Daoy (cell line): ENCODE data around the gene RPL15. TPM values are rescaled to one million over a fixed set of nuclear protein-coding genes. Genes with fewer than 3 reads are reported as not detected.

ENCODE experiments used
- DNase-seq: peaks from one replicate; pipeline ENCODE4 v3.0.0-alpha.2; 2015; ENCODE audit warnings: low read depth
- total RNA-seq: library from RNA; depleted of rRNA; stranded (reverse); fragments of >200 nt; shearing (Covaris generic); gene quantifications from 2 replicates; pipeline ENCODE4 v1.2.3, GENCODE V29; 2014

Gene RPL15
- total RNA-seq, 1 experiment from 2014 or later: 2,616 TPM

GRCh38 chr3:23928524-23928923, 11.6 kb downstream of the RPL15 start:
- DNase-seq: peak; percentile 57

- no peak for DNase-seq
Observed at GRCh38 chr3:23931597-23931996, 14.7 kb downstream of the RPL15 start.

GRCh38 chr3:23932571-23932970, 15.6 kb downstream of the RPL15 start:
- no peak for DNase-seq

DNA sequence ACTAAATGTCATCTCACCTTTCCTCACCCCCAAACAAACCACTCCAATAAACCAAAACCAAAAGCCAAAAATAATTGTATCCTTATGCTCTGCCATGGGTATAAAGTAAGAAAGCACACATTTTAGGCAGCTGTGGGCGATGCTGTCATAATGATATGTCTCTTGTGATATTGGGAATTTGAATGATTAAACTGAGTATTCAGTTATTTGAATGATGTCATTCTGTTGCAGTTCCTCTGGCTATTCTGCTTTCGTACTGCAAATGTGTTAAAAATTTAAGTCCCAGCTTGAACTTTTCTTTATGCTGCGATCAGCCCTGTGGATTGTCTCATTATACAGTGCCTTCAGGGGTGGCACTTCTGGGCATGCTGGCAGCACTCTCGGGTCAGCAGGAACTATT, 17.3 kb downstream of the RPL15 start:
- no peak for DNase-seq

GRCh38 chr3:23937296-23937695, 20.4 kb downstream of the RPL15 start:
- no peak for DNase-seq

- no peak for DNase-seq
Observed at GRCh38 chr3:23938688-23939087, 21.8 kb downstream of the RPL15 start.

- no peak for DNase-seq
Observed at GRCh38 chr3:23940775-23941174, 23.8 kb downstream of the RPL15 start.

- DNase-seq: no peak
Observed at GRCh38 chr3:23941440-23941839, 24.5 kb downstream of the RPL15 start.

DNA sequence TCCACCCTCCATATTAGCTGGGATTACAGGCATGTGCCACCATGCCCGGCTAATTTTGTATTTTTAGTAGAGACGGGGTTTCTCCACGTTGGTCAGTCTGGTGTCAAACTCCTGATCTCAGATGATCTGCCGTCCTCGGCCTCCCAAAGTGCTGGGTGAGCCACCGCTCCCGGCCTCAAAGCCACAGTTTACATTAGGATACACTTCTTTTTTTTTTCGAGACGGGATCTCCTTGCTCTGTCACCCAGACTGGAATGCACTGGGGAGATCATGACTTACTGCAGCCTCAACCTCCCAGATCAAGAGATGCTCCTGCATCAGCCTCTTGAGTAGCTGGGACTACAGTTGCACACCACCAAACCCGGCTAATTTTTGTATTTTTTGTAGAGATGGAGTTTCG, 25.6 kb downstream of the RPL15 start:
- DNase-seq: no peak

DNA sequence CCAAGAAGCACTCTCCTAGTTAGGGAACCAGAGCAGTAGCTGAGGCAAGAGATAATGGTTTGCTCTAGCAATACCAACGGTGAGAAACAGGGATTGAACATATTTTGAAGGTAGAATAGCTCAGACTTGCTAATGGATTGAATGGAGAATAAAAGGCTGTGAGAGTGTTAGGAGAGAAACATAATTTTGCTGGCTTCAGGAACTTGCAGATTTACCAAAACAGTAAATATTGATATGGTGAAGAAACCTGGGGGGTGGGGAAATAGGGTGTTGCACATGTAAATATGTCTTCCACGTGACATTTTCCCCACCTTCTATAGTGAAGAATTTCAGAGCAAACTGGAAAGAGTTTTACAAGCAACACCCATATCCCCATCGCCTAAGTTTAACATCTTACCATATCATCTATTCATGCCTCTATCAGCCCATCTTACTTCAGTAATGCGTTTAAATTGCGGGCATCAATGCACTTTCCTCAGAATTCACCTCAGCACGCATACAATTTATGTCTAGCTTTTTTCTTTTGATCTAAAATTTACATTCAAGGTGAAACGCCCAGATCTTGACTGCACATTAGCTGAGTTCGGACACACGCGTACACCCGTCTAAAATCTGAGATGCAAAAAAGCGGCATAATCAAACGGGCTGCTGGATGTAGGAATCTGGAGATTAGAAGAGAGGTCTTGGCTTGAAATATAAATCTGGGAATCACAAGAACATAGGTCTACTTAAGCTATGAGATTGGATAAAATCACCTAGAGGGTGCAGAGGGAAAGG, 27.3 kb downstream of the RPL15 start:
- DNase-seq: no peak

DNA sequence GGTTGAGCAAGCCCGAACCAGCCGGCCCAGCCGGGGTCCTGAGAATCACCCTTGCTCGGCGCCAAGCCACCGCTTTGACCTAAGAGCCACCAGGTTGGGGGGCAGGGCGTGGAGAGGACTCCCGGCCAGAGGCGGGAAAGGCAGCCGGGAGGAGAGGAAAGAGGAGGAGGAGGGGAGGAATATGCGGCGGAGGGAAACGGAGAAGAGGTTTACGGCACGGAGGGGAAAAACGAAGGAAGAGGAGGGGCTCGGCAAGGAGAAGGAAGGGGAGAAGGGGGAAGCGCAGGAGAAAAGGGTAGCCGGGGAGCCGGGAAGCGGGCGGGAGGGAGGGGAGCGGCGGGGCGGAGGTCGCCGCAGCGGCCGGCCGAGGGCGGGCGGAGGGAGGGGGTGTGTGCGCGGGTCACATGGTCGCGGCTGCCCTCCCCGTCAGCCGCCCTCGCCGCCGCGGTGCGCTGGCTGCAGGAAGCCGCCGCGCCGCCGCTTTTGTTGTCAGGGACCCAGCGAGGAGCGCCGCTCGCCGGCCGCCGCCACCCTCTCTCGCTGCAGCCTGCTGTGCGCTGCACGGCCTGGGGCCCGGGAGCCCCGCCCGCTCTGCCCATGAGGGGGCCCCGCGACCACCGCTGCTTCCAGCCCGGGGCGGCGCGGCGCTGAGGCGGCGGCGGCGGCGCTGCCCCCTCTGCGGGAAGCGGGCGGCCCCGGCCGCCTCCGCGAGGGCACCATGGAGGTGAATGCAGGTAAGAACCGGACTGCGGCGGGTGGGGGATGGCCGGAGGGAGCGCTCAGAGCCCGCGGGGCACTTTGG, 28.1 kb downstream of the RPL15 start, which contains the start of gene NR1D2:
Gene NR1D2 (plus strand): TSS at position 426 of the 802 bp plus-strand sequence. CDS start 293 bp downstream, at position 719.
- DNase-seq: peak; percentile 89

DNA sequence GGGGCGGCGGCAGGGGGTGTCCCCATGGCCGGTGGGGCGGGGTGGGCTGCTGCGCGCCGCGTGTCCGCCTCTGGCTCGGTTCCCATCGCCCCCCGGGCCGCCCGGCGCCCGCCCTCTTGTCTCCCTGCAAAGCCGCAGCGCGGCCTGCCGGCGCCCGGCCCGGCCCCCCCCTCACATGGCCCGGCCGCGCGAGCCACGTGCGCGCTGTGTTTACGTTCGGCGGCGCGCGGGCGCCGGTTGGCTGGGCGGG, 28.7 kb downstream of the RPL15 start:
- no peak for DNase-seq

DNA sequence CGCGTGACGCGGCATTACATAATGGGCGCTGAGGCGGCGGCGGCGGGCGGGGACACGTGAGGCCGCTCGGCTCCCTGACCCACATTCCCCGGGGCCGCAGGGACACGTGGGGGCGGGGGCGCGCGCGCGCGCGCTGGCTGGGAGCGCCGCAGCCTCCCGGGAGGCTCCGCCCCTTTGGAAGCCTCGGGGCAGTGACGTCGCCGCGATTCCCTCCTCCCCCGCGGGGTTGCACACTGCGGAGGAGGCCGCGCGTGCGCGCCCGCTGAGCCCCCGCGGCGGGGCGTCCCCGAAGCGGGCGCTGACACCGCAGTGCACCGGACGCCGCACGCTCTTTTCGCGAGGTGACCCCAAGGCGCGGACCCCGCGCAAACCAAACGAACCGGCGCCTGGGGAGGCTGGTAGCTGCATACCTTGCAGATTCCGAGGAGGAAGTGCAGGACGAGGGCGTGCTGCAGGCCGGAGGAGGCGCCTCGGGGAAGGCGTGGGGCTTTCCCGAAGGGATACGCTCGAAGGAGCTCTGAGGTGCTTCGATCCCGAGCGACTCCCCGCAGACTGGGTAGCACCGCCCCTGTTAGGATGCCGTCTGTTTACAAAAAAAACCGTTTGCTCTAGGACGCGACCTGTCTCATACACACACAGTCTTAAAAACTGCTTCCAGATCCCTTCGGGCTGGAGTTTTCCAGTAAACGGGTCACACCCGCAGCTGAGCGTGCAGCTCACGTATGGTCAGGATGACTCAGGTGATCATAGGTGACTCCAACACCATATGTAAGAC, 29.2 kb downstream of the RPL15 start:
- peak; percentile 96 for DNase-seq

GRCh38 chr3:23948761-23949160, 31.8 kb downstream of the RPL15 start:
- DNase-seq: no peak

GRCh38 chr3:23949784-23950183, 32.9 kb downstream of the RPL15 start:
- DNase-seq: peak; percentile 25

DNA sequence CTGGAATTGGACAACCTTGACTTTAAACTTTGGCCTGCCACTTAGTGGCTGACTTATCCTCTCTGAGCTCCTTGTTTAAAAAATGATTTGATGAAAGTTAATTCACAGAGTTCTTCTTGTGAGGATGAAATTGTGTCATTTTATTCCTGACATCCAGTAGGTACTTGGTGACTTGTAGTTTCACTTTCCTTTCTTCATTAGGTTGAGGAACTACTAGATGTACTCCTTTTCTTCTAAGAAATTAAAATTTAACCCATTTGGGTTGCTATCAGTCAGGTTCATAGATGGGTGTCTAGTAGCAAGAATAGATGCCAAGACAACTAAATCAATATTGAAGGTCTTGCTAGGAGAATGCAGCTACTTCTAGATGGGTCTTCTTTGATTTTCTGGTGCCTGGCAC, 33.4 kb downstream of the RPL15 start:
- no peak for DNase-seq

DNA sequence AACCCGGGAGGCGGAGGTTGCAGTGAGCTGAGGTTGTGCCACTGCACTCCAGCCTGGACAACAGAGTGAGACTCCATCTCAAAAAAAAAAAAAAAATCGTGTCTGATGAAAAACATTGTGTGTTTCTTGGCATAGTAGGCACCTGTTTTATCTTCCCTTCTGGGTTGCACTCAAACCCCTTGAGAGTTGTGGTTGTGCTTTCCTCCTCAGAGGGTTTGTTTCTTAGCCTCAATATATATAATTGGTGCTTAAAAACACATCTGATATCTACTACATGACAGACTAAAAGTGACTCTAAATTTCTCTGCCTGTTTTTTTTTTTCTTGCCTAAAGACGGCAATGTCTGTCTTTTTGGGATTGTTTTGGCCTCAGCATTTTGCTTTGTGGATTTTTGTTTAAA, 35.7 kb downstream of the RPL15 start:
- no peak for DNase-seq

- DNase-seq: no peak
Observed at GRCh38 chr3:23953523-23953922, 36.6 kb downstream of the RPL15 start.

- no peak for DNase-seq
Observed at GRCh38 chr3:23954144-23954543, 37.2 kb downstream of the RPL15 start.

GRCh38 chr3:23956701-23957100, 39.8 kb downstream of the RPL15 start:
- no peak for DNase-seq

DNA sequence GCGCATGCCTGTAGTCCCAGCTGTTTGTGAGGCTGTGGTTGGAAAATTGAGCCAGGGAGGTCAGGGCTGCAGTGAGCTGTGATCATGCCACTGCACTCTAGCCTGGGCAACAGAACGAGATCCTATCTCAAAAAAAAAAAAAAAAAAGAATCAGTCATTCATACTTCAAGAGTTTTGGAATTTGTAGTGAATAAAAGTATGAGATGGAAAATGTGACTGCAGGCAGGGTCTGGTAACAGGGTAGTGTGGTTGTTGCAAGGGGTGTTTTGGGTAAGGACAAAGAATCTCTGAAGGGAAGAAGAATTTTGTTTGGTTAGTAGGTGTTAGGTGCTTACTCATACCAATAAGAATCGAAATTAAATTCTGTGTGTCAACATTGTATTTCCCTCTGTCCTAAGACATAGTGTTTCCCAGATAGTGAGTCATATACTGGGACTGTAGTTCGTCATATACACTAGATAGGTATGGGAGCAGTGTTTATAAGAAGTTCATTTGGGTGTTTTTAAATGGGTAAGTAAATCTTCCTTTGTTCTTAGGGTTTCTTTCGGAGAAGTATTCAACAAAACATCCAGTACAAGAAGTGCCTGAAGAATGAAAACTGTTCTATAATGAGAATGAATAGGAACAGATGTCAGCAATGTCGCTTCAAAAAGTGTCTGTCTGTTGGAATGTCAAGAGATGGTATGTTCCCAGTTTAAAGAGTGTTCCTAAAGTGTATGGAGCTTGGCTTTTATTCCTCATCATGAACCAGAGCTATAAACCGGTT, 42.4 kb downstream of the RPL15 start:
- DNase-seq: peak; percentile 65

DNA sequence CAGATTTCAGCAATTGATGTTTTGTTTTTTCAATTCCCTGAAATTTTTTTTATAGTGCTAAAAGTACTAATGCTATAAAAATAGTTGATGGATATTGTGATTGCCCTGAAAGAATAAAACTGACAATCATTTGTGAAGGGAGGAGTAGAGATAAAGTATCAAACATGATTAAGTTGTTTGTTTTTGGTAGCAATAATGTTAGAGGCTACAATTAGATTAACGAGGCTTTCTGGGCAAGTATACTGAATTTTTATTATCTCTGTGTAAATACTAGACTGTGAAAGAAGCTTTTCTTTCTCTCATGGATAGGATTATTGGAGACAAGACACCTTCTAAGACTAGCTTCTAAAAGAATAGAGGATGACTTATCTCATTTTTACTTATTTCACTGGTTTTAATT, 43.7 kb downstream of the RPL15 start:
- DNase-seq: no peak
